Measurements from ENCODE around the gene TRIOBP. TPM values are rescaled to one million over a fixed set of nuclear protein-coding genes. Genes with fewer than 3 reads are reported as not detected.

Gene TRIOBP
- total and polyA plus RNA-seq, 2 of the 13 experiments (the other 11 are each of a cell fraction or from before 2014, with no cell fraction given): 6.1 to 15.4 TPM

DNA sequence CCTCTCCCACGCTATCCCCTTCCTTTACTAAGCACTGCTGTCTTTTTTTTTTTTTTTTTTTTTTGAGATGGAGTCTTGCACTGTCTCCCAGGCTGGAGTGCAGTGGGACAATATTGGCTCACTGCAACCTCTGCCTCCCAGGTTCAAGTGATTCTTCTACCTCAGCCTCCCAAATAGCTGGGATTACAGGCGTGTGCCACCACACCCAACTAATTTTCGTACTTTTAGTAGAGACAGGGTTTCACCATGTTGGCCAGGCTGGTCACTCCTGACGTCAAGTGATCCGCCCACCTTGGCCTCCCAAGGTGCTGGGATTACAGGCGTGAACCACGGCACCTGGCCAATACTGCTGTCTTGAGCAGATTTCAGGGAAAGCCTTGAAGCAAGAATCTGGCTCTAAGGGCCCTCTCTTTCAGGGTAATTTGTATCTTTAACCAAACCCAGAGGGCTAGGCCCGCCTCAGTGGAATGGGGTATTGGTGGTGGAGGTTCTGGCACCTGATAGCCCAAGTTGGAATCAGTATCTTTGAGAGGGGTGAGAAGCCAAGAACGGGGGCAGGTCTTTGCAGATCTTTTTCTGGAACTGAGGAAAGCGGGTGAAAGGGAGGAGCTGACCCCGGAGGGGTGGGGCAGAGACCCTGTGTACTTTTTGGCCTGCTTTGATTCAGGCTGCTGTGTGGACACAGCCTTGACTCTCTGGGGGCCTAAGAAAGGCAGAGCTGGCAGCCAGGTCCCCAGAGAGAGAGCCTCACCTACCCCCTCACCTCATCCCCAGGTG lies 37.0 kb downstream of the TRIOBP start (continued):
- TF ChIP-seq, protein P1, sequence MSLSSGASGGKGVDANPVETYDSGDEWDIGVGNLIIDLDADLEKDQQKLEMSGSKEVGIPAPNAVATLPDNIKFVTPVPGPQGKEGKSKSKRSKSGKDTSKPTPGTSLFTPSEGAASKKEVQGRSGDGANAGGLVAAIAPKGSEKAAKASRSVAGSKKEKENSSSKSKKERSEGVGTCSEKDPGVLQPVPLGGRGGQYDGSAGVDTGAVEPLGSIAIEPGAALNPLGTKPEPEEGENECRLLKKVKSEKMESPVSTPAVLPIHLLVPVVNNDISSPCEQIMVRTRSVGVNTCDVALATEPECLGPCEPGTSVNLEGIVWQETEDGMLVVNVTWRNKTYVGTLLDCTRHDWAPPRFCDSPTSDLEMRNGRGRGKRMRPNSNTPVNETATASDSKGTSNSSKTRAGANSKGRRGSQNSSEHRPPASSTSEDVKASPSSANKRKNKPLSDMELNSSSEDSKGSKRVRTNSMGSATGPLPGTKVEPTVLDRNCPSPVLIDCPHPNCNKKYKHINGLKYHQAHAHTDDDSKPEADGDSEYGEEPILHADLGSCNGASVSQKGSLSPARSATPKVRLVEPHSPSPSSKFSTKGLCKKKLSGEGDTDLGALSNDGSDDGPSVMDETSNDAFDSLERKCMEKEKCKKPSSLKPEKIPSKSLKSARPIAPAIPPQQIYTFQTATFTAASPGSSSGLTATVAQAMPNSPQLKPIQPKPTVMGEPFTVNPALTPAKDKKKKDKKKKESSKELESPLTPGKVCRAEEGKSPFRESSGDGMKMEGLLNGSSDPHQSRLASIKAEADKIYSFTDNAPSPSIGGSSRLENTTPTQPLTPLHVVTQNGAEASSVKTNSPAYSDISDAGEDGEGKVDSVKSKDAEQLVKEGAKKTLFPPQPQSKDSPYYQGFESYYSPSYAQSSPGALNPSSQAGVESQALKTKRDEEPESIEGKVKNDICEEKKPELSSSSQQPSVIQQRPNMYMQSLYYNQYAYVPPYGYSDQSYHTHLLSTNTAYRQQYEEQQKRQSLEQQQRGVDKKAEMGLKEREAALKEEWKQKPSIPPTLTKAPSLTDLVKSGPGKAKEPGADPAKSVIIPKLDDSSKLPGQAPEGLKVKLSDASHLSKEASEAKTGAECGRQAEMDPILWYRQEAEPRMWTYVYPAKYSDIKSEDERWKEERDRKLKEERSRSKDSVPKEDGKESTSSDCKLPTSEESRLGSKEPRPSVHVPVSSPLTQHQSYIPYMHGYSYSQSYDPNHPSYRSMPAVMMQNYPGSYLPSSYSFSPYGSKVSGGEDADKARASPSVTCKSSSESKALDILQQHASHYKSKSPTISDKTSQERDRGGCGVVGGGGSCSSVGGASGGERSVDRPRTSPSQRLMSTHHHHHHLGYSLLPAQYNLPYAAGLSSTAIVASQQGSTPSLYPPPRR (CRISPR knock-in tag; IDR thresholded peaks at IDR 0.05; ENCODE audit: borderline replicate concordance): peak; percentile 30; the same call in 1 of the 2 replicates
- no peak for TF ChIP-seq MAZ (IDR thresholded peaks at IDR 0.05; ENCODE audit: borderline replicate concordance, low read depth, low read length)
- TF ChIP-seq MAZ (CRISPR knock-in tag; IDR thresholded peaks at IDR 0.05; ENCODE audit: low read depth): 0 out of 2 replicates have a peak, but pooled peaks have one; percentile 26
- TF ChIP-seq BCL6 (CRISPR knock-in tag; IDR thresholded peaks at IDR 0.05): 0 out of 2 replicates have a peak, but pooled peaks have one; percentile 21
- peak; percentile 20 for TF ChIP-seq TEAD3 (CRISPR knock-in tag; optimal IDR thresholded peaks at IDR 0.05; ENCODE audit: borderline replicate concordance)
- no peak for TF ChIP-seq GATA4 (IDR thresholded peaks at IDR 0.05; ENCODE audit: borderline replicate concordance, low read depth)
- peak; percentile 90 for TF ChIP-seq ZNF460 (CRISPR knock-in tag; IDR thresholded peaks at IDR 0.05; ENCODE audit: borderline replicate concordance)
- peak; percentile 39; the same call in 1 of the 2 replicates for TF ChIP-seq ZFY (CRISPR knock-in tag; IDR thresholded peaks at IDR 0.05)
- TF ChIP-seq, protein P2, sequence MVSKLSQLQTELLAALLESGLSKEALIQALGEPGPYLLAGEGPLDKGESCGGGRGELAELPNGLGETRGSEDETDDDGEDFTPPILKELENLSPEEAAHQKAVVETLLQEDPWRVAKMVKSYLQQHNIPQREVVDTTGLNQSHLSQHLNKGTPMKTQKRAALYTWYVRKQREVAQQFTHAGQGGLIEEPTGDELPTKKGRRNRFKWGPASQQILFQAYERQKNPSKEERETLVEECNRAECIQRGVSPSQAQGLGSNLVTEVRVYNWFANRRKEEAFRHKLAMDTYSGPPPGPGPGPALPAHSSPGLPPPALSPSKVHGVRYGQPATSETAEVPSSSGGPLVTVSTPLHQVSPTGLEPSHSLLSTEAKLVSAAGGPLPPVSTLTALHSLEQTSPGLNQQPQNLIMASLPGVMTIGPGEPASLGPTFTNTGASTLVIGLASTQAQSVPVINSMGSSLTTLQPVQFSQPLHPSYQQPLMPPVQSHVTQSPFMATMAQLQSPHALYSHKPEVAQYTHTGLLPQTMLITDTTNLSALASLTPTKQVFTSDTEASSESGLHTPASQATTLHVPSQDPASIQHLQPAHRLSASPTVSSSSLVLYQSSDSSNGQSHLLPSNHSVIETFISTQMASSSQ (IDR thresholded peaks at IDR 0.05; ENCODE audit: low read depth): peak; percentile 22; the same call in 1 of the 2 replicates
- TF ChIP-seq, protein P2 (CRISPR knock-in tag; IDR thresholded peaks at IDR 0.05; ENCODE audit: borderline replicate concordance): no peak; the same call in 1 of the 2 replicates
- 0 out of 2 replicates have a peak, but pooled peaks have one; percentile 17 for TF ChIP-seq ZBTB38 (CRISPR knock-in tag; IDR thresholded peaks at IDR 0.05)
- no peak for TF ChIP-seq ZFP90 (CRISPR knock-in tag; IDR thresholded peaks at IDR 0.05; ENCODE audit: borderline replicate concordance)
- TF ChIP-seq, protein P3, sequence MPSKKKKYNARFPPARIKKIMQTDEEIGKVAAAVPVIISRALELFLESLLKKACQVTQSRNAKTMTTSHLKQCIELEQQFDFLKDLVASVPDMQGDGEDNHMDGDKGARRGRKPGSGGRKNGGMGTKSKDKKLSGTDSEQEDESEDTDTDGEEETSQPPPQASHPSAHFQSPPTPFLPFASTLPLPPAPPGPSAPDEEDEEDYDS (CRISPR knock-in tag; IDR thresholded peaks at IDR 0.05): no peak
- TF ChIP-seq, protein P4, sequence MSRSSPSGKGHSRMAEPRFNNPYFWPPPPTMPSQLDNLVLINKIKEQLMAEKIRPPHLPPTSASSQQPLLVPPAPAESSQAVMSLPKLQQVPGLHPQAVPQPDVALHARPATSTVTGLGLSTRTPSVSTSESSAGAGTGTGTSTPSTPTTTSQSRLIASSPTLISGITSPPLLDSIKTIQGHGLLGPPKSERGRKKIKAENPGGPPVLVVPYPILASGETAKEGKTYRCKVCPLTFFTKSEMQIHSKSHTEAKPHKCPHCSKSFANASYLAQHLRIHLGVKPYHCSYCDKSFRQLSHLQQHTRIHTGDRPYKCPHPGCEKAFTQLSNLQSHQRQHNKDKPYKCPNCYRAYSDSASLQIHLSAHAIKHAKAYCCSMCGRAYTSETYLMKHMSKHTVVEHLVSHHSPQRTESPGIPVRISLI (CRISPR knock-in tag; IDR thresholded peaks at IDR 0.05; ENCODE audit: borderline replicate concordance): 0 out of 2 replicates have a peak, but pooled peaks have one; percentile 8
- no peak for TF ChIP-seq ATF1 (CRISPR knock-in tag; IDR thresholded peaks at IDR 0.05)
- no peak for TF ChIP-seq LCORL (IDR thresholded peaks at IDR 0.05)
- TF ChIP-seq LCORL (CRISPR knock-in tag; IDR thresholded peaks at IDR 0.05): peak; percentile 75
- TF ChIP-seq PITX1 (CRISPR knock-in tag; IDR thresholded peaks at IDR 0.05): peak; percentile 16; the same call in 1 of the 2 replicates
- no peak for TF ChIP-seq KDM5B (CRISPR knock-in tag; IDR thresholded peaks at IDR 0.05; ENCODE audit: borderline replicate concordance)
